Left renal pelvis (tissue), 4 donors: ENCODE measurements around the gene MAP2K7. TPM values are rescaled to one million over a fixed set of nuclear protein-coding genes. Genes with fewer than 3 reads are reported as not detected.

Experiments
- DNase-seq, 4 donors: peaks; one replicate each; pipeline ENCODE4 v3.0.0-alpha.2; 2013; ENCODE audit warnings: low read depth in 4 of 4, low spot score in 3 of 4
- polyA plus RNA-seq, 4 donors: library from polyadenylated mRNA; unstranded; fragments of 120-200 nt; gene quantifications; one replicate each; pipeline ENCODE4 v1.2.1, GENCODE V29; 2013; ENCODE audit not compliant: insufficient read length in 4 of 4

Gene MAP2K7
- polyA plus RNA-seq, 4 donors, result 20.8 to 41.9 (median 24.8) TPM

- no peak for DNase-seq
Observed at GRCh38 chr19:7905268-7905667, 1.6 kb downstream of the MAP2K7 start.

GRCh38 chr19:7905859-7906258 is 2.2 kb downstream of the MAP2K7 start:
- no peak for DNase-seq

DNA sequence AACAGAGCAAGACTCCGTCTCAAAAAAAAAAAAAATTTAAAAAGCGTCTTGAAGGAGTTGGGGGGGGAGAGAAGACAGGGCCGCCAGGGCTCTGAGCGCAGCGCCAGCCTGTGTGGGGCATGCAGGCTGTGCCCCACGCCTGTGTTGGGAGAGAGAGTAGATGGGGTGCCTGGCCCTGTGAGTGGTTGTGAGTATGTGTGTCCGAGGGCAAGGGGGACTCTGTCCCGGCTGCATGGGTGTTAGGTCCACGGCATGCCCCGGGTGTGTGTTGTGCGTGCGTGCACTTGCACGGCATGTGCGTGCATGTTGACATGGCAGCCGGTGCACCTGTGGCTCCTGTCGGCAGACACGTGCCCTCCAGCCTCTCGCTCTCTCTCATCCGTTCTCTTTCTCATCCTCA is 3.4 kb downstream of the MAP2K7 start:
- no peak for DNase-seq

GRCh38 chr19:7907544-7907943 is 3.9 kb downstream of the MAP2K7 start:
- no peak for DNase-seq

- DNase-seq, result no peak
Observed at GRCh38 chr19:7908078-7908699, 4.5 kb downstream of the MAP2K7 start.

DNA sequence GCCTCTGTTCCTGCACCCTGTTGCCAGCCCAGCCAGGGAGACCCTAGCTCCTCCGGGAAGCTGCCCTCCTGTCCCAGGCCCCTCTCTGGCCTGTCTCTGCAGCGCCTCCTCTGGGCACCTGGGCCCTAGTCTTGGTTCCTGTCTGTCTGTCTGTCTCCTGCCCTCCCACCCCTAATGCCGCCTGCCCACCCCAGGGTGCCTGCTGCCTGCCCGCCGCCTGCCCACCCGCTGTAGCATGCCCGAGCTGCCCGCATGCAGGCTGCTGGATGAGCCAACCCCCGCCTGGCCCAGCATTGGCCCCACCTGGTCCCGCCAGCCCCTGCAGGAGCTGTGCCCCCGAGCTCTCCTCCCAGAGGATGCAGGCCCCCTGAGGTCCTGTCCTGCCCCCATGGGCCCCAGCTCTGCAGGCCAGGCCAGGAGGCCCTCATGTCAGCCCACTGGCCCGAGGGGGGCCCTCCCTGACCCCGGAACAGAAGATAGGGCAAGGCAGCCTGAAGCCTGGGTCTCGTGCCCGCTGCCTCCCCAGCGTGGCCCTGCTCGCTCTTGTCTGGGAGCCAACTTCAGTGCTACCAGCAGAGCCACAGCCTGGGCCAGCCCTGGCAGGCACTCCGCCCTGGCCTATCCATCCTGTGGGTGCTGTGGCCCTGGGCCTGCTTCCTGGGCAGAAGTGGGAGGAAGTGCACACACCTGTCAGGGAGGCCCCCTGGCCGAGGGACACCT is 5.2 kb downstream of the MAP2K7 start:
- no peak for DNase-seq

DNA sequence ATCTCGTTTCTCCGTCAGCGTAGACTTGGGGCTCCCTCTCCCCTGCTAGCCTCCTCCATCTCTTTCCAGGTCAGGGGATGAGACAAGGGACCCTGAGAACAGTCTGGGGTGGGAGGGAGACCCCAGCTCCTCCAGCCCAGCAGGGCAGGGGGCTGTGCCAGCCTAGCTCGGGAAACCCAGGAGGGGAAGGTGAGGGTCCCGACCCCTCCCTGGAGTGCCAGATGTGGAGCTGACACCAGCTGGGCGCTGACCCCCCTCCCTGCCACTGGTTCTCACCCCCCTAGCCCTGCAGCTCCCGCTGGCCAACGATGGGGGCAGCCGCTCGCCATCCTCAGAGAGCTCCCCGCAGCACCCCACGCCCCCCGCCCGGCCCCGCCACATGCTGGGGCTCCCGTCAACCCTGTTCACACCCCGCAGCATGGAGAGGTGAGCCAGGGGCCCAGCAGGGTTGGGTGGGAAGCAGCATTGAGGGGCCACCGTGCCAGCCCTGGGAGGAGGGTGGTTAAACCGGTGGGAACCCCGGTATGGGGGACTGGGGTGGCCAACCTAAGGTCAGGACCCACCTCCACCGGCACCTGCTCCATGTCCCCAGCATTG is 5.9 kb downstream of the MAP2K7 start:
- no peak for DNase-seq

DNA sequence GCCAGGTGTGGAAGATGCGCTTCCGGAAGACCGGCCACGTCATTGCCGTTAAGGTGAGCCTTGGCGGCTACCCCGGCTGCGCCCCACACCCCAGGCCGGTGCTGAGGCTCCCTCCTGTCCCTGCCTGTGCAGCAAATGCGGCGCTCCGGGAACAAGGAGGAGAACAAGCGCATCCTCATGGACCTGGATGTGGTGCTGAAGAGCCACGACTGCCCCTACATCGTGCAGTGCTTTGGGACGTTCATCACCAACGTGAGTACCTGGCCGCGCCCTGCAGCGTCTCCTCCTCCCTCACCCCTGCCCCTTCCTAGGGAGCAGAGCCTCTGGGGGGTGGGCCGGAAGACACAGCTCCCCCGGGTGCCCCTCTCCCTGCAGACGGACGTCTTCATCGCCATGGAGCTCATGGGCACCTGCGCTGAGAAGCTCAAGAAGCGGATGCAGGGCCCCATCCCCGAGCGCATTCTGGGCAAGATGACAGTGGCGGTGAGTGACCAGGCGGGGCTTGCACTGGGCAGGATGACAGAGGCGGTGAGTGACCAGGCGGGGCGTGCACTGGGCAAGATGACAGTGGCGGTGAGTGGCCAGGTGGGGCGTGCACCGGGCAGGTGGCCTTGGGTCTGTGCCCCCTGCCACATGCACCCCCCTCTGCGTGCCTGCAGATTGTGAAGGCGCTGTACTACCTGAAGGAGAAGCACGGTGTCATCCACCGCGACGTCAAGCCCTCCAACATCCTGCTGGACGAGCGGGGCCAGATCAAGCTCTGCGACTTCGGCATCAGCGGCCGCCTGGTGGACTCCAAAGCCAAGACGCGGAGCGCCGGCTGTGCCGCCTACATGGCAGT is 6.9 kb downstream of the MAP2K7 start:
- DNase-seq, result no peak

DNA sequence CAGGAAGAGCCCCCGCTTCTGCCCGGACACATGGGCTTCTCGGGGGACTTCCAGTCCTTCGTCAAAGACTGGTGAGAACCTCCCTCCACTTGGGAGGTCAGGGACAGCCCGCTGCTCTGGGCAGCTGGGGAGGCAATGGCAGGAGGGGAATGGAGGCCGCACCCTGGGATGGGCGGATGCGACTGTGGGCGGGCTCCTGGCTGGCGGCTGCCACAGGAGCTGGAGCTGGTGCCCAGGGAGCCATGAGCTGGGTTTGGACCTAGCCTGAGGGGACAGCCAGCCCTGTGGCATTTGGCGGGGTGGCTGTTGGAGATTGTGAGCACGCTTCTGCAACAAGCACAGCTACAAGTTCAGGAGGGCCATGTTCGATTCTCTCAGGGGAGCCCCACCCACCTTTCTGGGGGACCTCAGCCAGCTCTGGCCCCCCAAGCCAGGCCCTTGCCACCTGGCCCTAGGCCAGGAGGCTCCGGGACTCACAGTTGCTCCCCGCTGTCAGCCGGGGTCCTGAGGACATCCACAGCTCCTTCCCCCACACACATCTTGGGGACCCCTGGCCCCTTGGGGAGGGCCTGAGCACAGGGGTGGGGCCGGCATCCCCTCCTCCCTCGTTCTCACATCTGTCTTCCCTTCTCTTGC is 7.9 kb downstream of the MAP2K7 start:
- DNase-seq, result no peak

DNA sequence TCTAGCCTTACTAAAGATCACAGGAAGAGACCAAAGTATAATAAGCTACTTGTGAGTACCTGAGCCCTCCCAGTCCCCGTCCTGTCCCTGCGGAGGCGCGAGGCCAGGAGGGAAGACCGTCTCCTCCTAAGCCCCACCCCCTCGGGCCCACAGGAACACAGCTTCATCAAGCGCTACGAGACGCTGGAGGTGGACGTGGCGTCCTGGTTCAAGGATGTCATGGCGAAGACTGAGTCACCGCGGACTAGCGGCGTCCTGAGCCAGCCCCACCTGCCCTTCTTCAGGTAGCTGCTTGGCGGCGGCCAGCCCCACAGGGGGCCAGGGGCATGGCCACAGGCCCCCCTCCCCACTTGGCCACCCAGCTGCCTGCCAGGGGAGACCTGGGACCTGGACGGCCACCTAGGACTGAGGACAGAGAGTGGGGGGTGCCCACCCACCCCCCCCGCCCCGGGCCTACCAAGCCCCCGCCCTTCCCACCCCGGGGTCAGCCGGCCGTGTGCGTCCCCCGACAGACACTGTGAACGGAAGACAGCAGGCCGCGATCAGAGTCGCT is 8.5 kb downstream of the MAP2K7 start:
- no peak for DNase-seq

DNA sequence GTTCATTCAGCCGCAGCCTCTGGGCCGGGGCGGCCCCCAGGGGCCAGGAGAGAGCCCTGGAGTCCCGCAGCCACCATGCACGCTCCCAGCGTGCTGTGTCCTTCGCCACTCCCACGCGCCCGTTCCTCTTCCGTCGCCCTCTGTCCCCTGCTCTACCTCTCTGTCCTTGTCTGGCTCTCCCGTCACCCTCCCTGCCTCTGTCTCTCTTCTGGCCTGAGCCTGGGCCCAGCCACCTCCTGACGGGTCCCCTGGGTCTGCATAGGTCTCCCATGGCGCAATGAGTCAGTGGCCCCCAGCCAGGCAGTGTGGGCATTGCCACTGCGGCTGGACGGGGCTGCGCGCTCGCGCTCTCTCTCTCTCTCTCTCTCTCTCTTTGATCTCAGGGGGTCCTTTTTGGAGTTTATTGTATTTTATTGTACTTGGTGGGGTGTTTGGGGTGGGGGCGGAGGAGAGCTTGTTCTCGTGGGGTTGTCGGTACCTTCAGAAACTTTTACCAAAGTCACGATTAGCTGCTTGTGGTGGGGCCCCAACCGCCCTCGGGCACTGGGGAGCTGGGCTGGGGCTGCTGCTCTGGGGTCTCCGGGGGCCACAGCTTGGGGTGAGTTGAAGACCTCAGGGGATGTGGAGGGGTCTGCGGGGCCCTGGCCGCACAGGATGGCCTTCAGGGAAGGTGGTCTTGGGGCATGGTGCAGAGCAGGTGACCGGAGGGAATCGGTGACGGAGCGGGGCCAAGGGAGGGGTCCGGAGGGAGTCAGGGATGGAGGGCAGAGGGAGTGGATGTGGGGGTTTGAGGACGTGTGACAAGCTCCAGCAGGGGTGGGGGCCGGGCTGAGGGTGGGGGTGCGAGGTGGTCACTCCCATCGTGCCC is 9.3 kb downstream of the MAP2K7 start:
- no peak for DNase-seq

- no peak for DNase-seq
Observed at GRCh38 chr19:7913652-7914051, 10.0 kb downstream of the MAP2K7 start.

DNA sequence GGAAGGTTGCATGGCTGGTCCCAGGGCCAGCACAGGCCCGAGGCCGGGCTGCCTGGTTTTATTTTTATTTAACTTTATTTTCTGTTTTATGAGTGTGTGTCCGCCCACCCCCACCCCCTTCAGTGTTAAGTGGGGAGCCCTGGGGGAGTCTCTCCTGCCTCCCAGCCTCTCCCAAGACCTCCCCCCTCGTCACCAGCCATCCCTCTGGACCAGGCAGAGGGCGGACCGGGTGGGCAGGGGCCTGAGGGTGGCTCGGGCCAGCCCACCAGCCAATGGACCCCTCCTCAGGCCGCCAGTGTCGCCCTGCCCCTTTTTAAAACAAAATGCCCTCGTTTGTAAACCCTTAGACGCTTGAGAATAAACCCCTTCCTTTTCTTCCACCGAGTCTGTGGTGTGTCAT is 10.4 kb downstream of the MAP2K7 start:
- DNase-seq, result no peak

DNA sequence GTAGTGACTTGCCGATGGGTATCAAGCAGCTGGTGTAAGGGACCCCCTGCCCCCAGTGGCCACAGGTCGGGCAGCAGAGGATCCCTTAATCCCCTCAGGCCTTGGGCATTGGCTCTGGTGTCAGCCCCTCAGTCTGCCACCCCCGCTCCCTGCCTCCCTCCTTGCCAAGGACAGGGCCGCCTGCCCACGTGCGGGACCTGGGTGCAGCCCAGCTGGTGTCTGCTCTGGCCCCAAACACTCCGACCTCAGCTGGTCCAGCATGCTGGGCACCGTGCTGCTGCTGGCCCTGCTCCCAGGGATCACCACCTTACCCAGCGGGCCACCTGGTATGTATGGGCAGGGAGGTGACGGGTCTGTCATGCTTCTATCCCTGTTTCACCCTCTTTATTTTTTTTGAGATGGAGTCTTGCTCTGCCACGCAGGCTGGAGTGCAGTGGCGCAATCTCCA is 10.9 kb downstream of the MAP2K7 start, which contains the start of gene TGFBR3L:
Gene TGFBR3L, plus strand, starts transcription at position 233 of the 448 bp plus-strand sequence.
- DNase-seq, result no peak

DNA sequence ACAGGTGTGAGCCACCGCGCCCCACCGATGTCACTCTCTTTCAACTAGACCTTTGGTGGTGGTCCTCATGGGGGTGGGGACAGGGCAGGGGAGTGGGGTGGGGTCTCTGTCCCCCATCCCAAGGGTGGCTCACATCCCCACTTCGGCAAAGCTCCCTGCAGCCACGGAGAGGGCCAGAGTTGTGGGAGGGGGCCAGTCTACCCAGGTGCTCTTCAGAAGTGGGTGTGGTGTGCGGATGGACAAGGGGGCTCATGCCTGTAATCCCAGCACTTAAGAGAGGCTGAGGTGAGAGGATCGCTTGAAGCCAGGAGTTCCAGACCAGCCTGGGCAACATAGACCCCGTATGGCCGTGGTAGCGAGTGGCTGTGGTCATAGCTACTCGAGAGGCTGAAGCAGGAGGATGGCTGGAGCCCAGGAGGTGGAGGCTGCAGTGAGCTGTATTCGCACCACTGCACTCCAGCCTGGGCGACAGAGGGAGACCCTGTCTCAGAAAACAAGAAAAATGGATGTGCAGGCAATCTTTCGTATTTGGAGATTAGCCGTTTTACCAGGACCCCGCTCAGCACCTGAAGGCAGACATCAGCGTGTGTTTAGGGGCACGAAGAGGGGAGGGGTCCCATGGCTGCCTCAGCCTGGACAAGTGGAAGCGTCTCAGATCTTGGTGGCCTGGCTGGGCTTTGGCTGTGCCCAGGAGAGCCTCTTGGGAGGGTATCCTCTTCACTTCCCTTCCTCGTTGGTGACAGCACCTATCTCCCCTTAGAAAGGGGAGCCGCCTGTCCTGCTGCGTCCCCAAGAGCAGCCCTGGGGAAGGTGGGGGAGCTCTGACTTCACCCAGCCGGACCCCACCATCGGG is 11.8 kb downstream of the MAP2K7 start:
- no peak for DNase-seq

DNA sequence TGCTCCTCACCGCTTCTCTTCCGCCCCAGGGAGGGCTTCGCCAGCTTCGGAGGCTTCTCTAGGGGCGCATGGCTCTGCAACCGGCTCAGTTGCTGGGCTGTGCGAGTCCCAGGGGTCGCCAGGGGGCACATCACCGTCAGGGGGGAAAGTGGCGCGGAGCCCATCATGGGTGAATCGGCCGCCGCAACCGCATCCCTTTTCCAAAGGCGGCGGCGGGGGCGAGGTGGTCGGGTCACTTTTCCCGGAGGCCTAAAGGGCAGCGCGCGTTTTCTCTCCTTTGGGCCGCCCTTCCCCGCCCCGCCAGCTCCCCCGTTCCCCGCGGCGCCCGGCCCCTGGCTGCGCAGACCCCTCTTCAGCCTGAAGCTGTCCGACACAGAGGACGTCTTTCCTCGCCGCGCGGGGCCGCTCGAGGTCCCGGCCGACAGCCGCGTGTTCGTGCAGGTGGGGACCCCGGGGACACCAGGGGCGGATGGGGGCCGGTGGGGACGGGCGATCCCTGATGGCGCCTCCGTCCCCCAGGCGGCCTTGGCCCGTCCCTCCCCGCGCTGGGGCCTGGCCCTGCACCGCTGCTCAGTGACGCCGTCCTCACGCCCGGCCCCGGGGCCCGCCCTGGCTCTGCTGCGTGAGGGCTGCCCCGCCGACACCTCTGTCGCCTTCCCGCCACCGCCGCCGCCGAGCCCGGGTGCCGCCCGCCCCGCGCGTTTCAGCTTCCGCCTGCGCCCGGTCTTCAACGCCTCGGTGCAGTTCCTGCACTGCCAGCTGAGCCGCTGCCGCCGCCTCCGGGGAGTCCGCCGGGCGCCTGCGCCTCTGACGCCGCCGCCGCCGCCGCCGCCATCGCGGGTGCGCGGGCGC is 12.7 kb downstream of the MAP2K7 start:
- DNase-seq, result no peak

DNA sequence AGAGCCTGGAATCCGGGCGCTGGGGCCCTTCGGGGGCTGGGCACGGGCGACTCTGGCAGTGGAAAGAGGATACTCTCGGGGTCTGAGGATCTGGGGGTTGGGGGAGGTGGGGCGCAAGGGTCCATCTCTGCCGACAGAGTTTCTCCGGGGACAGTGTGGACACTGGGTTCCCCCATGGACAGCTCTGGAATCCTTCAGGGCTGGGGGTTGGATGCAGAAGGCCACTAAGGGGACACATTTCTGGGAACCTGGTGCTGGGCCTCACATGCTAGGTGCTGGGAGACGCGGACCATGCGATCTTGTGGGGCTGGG is 13.2 kb downstream of the MAP2K7 start:
- DNase-seq, result no peak
